Upper lobe of left lung (tissue), 4 donors: ENCODE measurements around the gene POLE2.

ENCODE experiments used
- EP300 ChIP-seq, 4 donors: sonication (generic); formaldehyde crosslinking; IDR thresholded peaks; one replicate each; pipeline ENCODE4 v1.5.1; 2017; ENCODE audit warnings: antibody characterized with exemption in 4 of 4, control low read depth in 2 of 4
- POLR2A ChIP-seq, 4 donors: fragments of 450-650 bp; IDR thresholded peaks; one replicate each; pipeline ENCODE4 v1.5.1; 2016 to 2017; ENCODE audit warnings: antibody characterized with exemption in 4 of 4, mild to moderate bottlenecking in 2 of 4
- POLR2AphosphoS5 ChIP-seq, 2 donors: sonication (generic); formaldehyde crosslinking; IDR thresholded peaks; one replicate each; pipeline ENCODE4 v1.5.1; 2017; ENCODE audit warnings: antibody characterized with exemption in 2 of 2
- TF ChIP-seq, protein P1 (sequence below), 6 experiments: fragments of 450-650 bp in 4 of 6; fragments of 200-600 bp in 2 of 6; sonication (generic) in 2 of 6; IDR thresholded peaks; one replicate each; pipeline ENCODE4 v1.5.1; 2016 to 2019; ENCODE audit warnings: antibody characterized with exemption in 6 of 6

DNA sequence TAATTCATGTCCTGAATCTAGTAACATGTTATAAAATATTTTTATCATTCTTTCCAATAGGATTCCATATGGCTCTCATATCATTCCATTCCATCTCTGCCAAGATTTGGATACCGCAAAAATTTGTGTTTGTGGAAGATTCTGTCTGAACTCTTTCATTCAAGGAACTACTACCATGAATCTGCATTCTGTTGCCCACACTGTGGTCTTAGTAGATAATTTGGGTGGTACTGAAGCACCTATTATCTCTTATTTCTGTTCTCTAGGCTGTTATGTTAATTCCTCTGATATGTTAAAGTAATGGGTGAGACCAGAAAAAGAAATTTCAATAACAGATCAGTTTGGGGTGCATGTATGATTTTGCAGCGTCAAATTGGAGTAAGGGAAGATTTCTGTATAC is 73.8 kb downstream of the POLE2 start:
- TF ChIP-seq, protein P1, sequence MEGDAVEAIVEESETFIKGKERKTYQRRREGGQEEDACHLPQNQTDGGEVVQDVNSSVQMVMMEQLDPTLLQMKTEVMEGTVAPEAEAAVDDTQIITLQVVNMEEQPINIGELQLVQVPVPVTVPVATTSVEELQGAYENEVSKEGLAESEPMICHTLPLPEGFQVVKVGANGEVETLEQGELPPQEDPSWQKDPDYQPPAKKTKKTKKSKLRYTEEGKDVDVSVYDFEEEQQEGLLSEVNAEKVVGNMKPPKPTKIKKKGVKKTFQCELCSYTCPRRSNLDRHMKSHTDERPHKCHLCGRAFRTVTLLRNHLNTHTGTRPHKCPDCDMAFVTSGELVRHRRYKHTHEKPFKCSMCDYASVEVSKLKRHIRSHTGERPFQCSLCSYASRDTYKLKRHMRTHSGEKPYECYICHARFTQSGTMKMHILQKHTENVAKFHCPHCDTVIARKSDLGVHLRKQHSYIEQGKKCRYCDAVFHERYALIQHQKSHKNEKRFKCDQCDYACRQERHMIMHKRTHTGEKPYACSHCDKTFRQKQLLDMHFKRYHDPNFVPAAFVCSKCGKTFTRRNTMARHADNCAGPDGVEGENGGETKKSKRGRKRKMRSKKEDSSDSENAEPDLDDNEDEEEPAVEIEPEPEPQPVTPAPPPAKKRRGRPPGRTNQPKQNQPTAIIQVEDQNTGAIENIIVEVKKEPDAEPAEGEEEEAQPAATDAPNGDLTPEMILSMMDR (IDR thresholded peaks at IDR 0.05), result no peak
- TF ChIP-seq POLR2A (IDR thresholded peaks at IDR 0.05) (no peak), EP300 (IDR thresholded peaks at IDR 0.05) (no peak), POLR2AphosphoS5 (IDR thresholded peaks at IDR 0.05) (no peak)
